ENCODE results near the gene CEP250.

CEP250 gene

GRCh38 chr20:35496481-35496880 is 41.1 kb downstream of the CEP250 start:
- no peak for ATAC-seq (ENCODE audit: insufficient read depth, low read depth)
- no peak overlapping the region for H3K4me3 ChIP-seq (ENCODE audit: low read depth in 1 of 2, low read length in 2 of 2)
- H3K79me2 ChIP-seq (ENCODE audit: insufficient read depth, low read length), result peaks cover 11% of the 10 kb centered on the region
- no peak for DNase-seq
- H4K20me1 ChIP-seq (ENCODE audit: insufficient read depth, low read length), result no peaks in the 10 kb centered on the region
- H3K27ac ChIP-seq (ENCODE audit: low read length), result no peak overlapping the region
- no peak overlapping the region for H3K4me2 ChIP-seq (ENCODE audit: insufficient read depth, low read length)
- H3K4me1 ChIP-seq (ENCODE audit: insufficient read depth, low read length), result peaks cover 9% of the 10 kb centered on the region
- H3K9ac ChIP-seq (ENCODE audit: low read depth, low read length), result no peak overlapping the region
- H3K27me3 ChIP-seq (ENCODE audit: insufficient read depth, low read length, poor library complexity), result no peaks in the 10 kb centered on the region
- no peak overlapping the region for H2AFZ ChIP-seq (ENCODE audit: low read depth, low read length)
- H3K36me3 ChIP-seq (ENCODE audit: insufficient read depth, low read length), result peaks cover 98% of the 10 kb centered on the region
- TF ChIP-seq CTCF (IDR thresholded peaks at IDR 0.05; ENCODE audit: borderline replicate concordance, extremely low read depth, low read length, poor library complexity, severe bottlenecking), result no peak
- TF ChIP-seq EZH2 (IDR thresholded peaks at IDR 0.05; ENCODE audit: borderline replicate concordance, low read depth, low read length, severe bottlenecking), result no peak
- no peaks in the 10 kb centered on the region for H3K9me3 ChIP-seq (ENCODE audit: insufficient read depth, low read length, severe bottlenecking)

GRCh38 chr20:35497320-35497719 is 41.9 kb downstream of the CEP250 start:
- DNase-seq, result no peak

GRCh38 chr20:35497780-35498189 is 42.4 kb downstream of the CEP250 start:
- Histone ChIP-seq H3K9ac (ENCODE audit: low read depth, low read length) (no peak overlapping the region), H3K27ac (ENCODE audit: low read length) (no peak overlapping the region), H3K36me3 (ENCODE audit: insufficient read depth, low read length) (peaks cover 97% of the 10 kb centered on the region), H3K4me1 (ENCODE audit: insufficient read depth, low read length) (no peaks in the 10 kb centered on the region), H3K9me3 (ENCODE audit: insufficient read depth, low read length, severe bottlenecking) (no peaks in the 10 kb centered on the region), H2AFZ (ENCODE audit: low read depth, low read length) (no peak overlapping the region), H3K27me3 (ENCODE audit: insufficient read depth, low read length, poor library complexity) (no peaks in the 10 kb centered on the region), H3K79me2 (ENCODE audit: insufficient read depth, low read length) (no peaks in the 10 kb centered on the region), H3K4me2 (ENCODE audit: insufficient read depth, low read length) (no peak overlapping the region), H4K20me1 (ENCODE audit: insufficient read depth, low read length) (no peaks in the 10 kb centered on the region), H3K4me3 (ENCODE audit: low read depth in 1 of 2, low read length in 2 of 2) (no peak overlapping the region)
- DNase-seq (no peak), ATAC-seq (ENCODE audit: insufficient read depth, low read depth) (no peak)
- TF ChIP-seq CTCF (IDR thresholded peaks at IDR 0.05; ENCODE audit: borderline replicate concordance, extremely low read depth, low read length, poor library complexity, severe bottlenecking), result no peak
- no peak for TF ChIP-seq EZH2 (IDR thresholded peaks at IDR 0.05; ENCODE audit: borderline replicate concordance, low read depth, low read length, severe bottlenecking)

More at GRCh38 chr20:35497320-35497719, 41.9 kb downstream of the CEP250 start:
- TF ChIP-seq EZH2 (IDR thresholded peaks at IDR 0.05; ENCODE audit: borderline replicate concordance, low read depth, low read length, severe bottlenecking) (no peak), CTCF (IDR thresholded peaks at IDR 0.05; ENCODE audit: borderline replicate concordance, extremely low read depth, low read length, poor library complexity, severe bottlenecking) (no peak)
- peaks cover under 1% of the 10 kb centered on the region; the same call in 1 of the 2 replicates for H3K4me1 ChIP-seq (ENCODE audit: insufficient read depth, low read length)
- H3K36me3 ChIP-seq (ENCODE audit: insufficient read depth, low read length), result peaks cover 97% of the 10 kb centered on the region
- no peaks in the 10 kb centered on the region for H3K27me3 ChIP-seq (ENCODE audit: insufficient read depth, low read length, poor library complexity)
- H4K20me1 ChIP-seq (ENCODE audit: insufficient read depth, low read length), result no peaks in the 10 kb centered on the region
- H3K4me3 ChIP-seq (ENCODE audit: low read depth in 1 of 2, low read length in 2 of 2), result no peak overlapping the region
- no peak for ATAC-seq (ENCODE audit: insufficient read depth, low read depth)
- H3K4me2 ChIP-seq (ENCODE audit: insufficient read depth, low read length), result no peak overlapping the region
- no peak overlapping the region for H3K9ac ChIP-seq (ENCODE audit: low read depth, low read length)
- H3K27ac ChIP-seq (ENCODE audit: low read length), result no peak overlapping the region
- peaks cover 3% of the 10 kb centered on the region; the same call in 1 of the 2 replicates for H3K79me2 ChIP-seq (ENCODE audit: insufficient read depth, low read length)
- H3K9me3 ChIP-seq (ENCODE audit: insufficient read depth, low read length, severe bottlenecking), result no peaks in the 10 kb centered on the region
- no peak overlapping the region for H2AFZ ChIP-seq (ENCODE audit: low read depth, low read length)

GRCh38 chr20:35499271-35499670 is 43.9 kb downstream of the CEP250 start:
- H3K79me2 ChIP-seq (ENCODE audit: insufficient read depth, low read length), result no peaks in the 10 kb centered on the region
- no peak overlapping the region for H3K4me2 ChIP-seq (ENCODE audit: insufficient read depth, low read length)
- no peak overlapping the region for H3K4me3 ChIP-seq (ENCODE audit: low read depth in 1 of 2, low read length in 2 of 2)
- TF ChIP-seq EZH2 (IDR thresholded peaks at IDR 0.05; ENCODE audit: borderline replicate concordance, low read depth, low read length, severe bottlenecking), result no peak
- no peak for TF ChIP-seq CTCF (IDR thresholded peaks at IDR 0.05; ENCODE audit: borderline replicate concordance, extremely low read depth, low read length, poor library complexity, severe bottlenecking)
- no peaks in the 10 kb centered on the region for H3K4me1 ChIP-seq (ENCODE audit: insufficient read depth, low read length)
- no peaks in the 10 kb centered on the region for H3K27me3 ChIP-seq (ENCODE audit: insufficient read depth, low read length, poor library complexity)
- no peaks in the 10 kb centered on the region for H3K9me3 ChIP-seq (ENCODE audit: insufficient read depth, low read length, severe bottlenecking)
- DNase-seq (no peak), ATAC-seq (ENCODE audit: insufficient read depth, low read depth) (no peak)
- no peak overlapping the region for H3K27ac ChIP-seq (ENCODE audit: low read length)
- H2AFZ ChIP-seq (ENCODE audit: low read depth, low read length), result no peak overlapping the region
- H3K9ac ChIP-seq (ENCODE audit: low read depth, low read length), result no peak overlapping the region
- H3K36me3 ChIP-seq (ENCODE audit: insufficient read depth, low read length), result peaks cover 97% of the 10 kb centered on the region
- no peaks in the 10 kb centered on the region for H4K20me1 ChIP-seq (ENCODE audit: insufficient read depth, low read length)

Measured in DND-41 (cell line).